ENCODE data around the gene ADAM22.

Gene ADAM22

DNA sequence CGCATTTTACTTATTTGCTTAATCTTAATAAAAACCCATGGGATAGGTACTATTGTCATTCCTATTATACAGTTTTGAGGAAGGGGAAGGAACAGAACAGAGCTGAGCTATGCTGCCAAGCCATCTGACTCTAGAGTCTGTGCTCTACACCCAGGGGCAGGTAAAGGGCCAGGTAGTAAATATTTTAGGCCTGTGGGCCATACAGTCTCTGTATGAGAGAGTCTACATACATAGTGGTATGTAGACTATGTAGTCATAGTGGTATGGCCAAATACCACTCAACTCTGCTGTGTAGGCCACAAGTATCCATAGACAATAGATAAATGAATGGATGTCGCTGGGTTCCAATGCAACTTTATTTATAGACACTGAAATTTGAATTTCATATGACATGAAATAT lies 289.2 kb downstream of the ADAM22 start:
- Histone ChIP-seq H3K9me3 (ENCODE audit: insufficient read depth, low read depth, low read length) (no peaks in the 10 kb centered on the region), H3K9ac (ENCODE audit: low read depth, low read length) (no peak overlapping the region), H3K27ac (ENCODE audit: low read length) (no peak overlapping the region), H3K27me3 (ENCODE audit: insufficient read depth, low read length) (no peaks in the 10 kb centered on the region), H3K36me3 (ENCODE audit: insufficient read depth, low read depth, low read length) (no peaks in the 10 kb centered on the region), H3K4me3 (ENCODE audit: low read length) (no peak overlapping the region), H3K4me1 (ENCODE audit: insufficient read depth, low read length) (peaks cover 10% of the 10 kb centered on the region; the same call in 1 of the 2 replicates)

DNA sequence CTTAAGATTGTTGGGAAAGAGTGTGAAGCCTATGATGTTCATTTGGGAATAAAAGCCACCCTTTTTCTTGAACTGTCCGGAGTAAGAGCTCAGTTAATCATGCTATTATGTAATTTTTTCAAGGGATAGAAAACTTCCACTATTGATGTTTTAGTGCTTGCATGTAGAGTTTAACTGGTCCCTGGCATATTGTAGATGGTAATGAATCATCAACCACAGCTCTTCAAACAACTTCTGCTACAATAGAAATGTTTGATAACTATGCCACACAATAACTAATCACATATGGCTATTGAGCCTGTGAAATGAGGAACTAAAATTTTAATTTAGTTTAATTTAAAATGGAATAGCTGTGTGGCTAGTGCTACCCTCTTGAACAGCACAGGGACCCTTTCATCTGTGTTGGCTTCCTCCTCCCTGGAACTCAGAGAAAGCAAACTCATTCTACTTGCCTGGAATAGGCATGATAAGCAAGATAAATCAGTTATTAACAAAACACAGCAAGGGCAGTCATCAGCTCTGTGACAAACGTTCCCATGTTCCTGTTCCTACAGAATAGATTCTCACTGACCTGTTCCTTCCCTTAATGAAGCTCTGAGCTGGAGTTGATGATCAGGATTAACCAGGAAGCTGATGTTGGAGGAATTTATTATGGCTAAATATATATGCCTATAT lies 290.7 kb downstream of the ADAM22 start:
- Histone ChIP-seq H3K36me3 (ENCODE audit: insufficient read depth, low read depth, low read length) (no peaks in the 10 kb centered on the region), H3K27me3 (ENCODE audit: insufficient read depth, low read length) (no peaks in the 10 kb centered on the region), H3K9me3 (ENCODE audit: insufficient read depth, low read depth, low read length) (no peaks in the 10 kb centered on the region), H3K4me1 (ENCODE audit: insufficient read depth, low read length) (peaks cover 6% of the 10 kb centered on the region; the same call in 1 of the 2 replicates), H3K4me3 (ENCODE audit: low read length) (no peak overlapping the region), H3K27ac (ENCODE audit: low read length) (no peak overlapping the region), H3K9ac (ENCODE audit: low read depth, low read length) (no peak overlapping the region)

DNA sequence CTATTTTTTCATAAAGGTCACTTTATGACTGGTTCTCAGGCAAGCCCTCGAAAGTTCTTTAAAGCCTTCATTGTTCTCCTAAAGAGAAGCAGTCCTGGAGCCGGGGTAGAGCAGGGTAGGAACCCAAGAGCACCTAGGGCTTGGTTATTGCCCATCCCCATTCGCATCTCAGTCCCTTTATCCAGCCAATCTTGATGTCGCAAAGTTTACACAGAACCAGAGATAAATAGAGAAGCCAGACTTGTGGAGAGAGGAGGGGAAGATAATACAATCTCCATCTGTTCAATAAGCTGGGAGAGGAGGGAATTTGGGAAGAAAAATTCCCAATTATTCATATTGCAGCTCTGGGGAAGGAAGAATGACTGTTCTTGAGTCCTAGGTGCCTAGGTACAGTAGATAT lies 292.1 kb downstream of the ADAM22 start:
- H3K27ac ChIP-seq (ENCODE audit: low read length) = no peak overlapping the region
- H3K4me3 ChIP-seq (ENCODE audit: low read length) = no peak overlapping the region
- no peaks in the 10 kb centered on the region for H3K27me3 ChIP-seq (ENCODE audit: insufficient read depth, low read length)
- H3K9ac ChIP-seq (ENCODE audit: low read depth, low read length) = no peak overlapping the region
- H3K36me3 ChIP-seq (ENCODE audit: insufficient read depth, low read depth, low read length) = no peaks in the 10 kb centered on the region
- no peaks in the 10 kb centered on the region for H3K4me1 ChIP-seq (ENCODE audit: insufficient read depth, low read length)
- no peaks in the 10 kb centered on the region for H3K9me3 ChIP-seq (ENCODE audit: insufficient read depth, low read depth, low read length)

DNA sequence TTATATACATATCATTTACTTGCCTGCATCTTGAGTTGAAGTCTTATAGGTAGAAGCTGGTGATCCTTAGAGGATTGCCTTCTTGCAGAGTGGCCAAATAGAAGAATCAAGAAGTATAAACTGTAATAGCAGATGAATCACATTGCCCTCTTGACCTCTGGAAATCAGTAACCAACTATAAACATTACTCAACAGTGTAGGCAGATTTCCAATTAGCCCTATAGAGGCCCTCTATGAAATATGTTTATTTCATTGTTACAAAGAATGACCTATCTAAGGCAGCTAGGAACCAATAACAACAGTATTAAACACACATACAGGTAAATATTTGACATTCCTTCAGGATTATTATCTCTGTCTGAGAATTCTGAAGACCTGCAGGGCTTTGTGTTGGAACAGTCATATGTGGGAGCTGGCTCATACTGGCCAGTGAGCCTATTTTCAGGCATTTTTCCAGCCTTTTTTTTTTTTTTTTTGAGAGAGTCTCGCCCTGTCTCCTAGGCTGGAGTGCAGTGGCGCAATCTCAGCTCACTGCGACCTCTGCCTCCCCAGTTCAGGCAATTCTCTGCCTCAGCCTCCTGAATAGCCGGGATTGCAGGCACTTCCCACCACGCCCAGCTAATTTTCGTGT lies 292.9 kb downstream of the ADAM22 start:
- H3K36me3 ChIP-seq (ENCODE audit: insufficient read depth, low read depth, low read length) = no peaks in the 10 kb centered on the region
- no peak overlapping the region for H3K27ac ChIP-seq (ENCODE audit: low read length)
- H3K4me1 ChIP-seq (ENCODE audit: insufficient read depth, low read length) = no peaks in the 10 kb centered on the region
- no peaks in the 10 kb centered on the region for H3K27me3 ChIP-seq (ENCODE audit: insufficient read depth, low read length)
- no peak overlapping the region for H3K4me3 ChIP-seq (ENCODE audit: low read length)
- H3K9me3 ChIP-seq (ENCODE audit: insufficient read depth, low read depth, low read length) = no peaks in the 10 kb centered on the region
- H3K9ac ChIP-seq (ENCODE audit: low read depth, low read length) = no peak overlapping the region

DNA sequence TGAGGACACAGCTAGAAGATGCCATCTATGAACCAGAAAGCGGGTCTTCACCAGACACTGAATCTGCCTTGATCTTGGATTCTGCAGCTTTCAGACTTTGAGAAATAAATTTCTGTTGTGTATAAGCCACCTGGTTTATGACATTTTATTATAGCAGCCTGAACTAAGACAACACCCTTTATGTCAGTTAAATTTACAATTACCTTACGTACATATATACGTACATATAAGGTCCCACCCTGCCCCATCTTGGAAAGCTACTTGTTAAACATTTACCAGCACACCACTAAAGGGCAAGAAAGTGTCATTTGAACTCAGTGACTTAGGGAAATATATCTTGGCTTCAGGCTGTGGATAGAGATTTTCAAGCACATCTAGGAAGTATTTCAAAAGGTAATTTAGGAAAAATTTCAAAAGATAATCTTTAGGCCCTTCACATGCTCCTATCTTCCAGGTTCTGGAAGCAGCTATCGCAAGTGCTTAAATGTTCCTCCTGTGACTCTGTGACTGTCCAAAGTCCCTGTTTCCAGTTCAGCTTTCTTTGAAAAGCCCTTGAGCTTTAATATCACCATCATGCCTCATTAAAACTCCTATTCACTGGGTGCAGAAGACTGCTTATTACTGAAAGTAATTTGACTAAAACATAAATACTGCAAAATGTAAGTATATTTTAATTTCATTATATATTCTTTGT lies 295.4 kb downstream of the ADAM22 start:
- no peaks in the 10 kb centered on the region for H3K27me3 ChIP-seq (ENCODE audit: insufficient read depth, low read length)
- H3K36me3 ChIP-seq (ENCODE audit: insufficient read depth, low read depth, low read length) = no peaks in the 10 kb centered on the region
- H3K9me3 ChIP-seq (ENCODE audit: insufficient read depth, low read depth, low read length) = no peaks in the 10 kb centered on the region
- H3K4me3 ChIP-seq (ENCODE audit: low read length) = no peak overlapping the region
- no peak overlapping the region for H3K9ac ChIP-seq (ENCODE audit: low read depth, low read length)
- H3K27ac ChIP-seq (ENCODE audit: low read length) = no peak overlapping the region
- H3K4me1 ChIP-seq (ENCODE audit: insufficient read depth, low read length) = no peaks in the 10 kb centered on the region

DNA sequence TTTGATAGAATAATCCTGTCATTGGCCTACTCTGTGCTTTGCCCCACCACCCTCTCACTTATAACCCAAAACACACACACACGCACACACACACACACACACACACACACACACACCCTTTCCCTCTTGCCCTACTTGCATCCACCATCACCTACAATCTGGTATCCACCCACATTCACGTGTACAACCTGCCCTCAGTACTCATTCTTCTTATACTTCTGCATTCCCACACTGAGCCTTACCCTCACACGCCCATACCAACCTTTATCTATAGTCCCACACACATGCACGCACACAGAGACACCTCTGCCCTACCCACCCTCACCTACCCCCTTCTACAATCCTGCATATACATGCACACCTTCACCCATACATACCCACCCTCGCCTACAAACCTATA lies 296.6 kb downstream of the ADAM22 start:
- H3K9me3 ChIP-seq (ENCODE audit: insufficient read depth, low read depth, low read length) = no peaks in the 10 kb centered on the region
- no peak overlapping the region for H3K27ac ChIP-seq (ENCODE audit: low read length)
- H3K36me3 ChIP-seq (ENCODE audit: insufficient read depth, low read depth, low read length) = no peaks in the 10 kb centered on the region
- no peak overlapping the region for H3K9ac ChIP-seq (ENCODE audit: low read depth, low read length)
- H3K4me3 ChIP-seq (ENCODE audit: low read length) = no peak overlapping the region
- no peaks in the 10 kb centered on the region for H3K4me1 ChIP-seq (ENCODE audit: insufficient read depth, low read length)
- H3K27me3 ChIP-seq (ENCODE audit: insufficient read depth, low read length) = no peaks in the 10 kb centered on the region

DNA sequence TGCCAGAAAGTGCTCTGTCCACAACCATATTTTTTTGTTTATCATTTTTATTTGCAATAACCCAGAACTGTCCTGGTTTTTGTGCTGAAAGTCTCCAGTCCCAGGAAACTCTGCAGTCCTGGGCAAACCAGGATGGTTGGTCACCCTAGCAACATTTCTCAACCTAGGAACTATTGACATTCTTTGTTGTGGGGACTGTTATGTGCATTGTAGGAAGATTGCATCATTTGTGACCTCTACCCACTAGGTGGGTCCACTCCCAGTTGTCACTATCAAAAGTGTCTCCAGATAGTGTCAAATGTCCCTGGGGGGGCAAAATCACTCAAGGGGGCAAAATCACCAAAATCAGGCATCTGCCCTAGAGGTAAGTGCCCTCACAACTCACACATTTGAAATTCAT lies 299.8 kb downstream of the ADAM22 start:
- no peak overlapping the region for H3K4me3 ChIP-seq (ENCODE audit: low read length)
- no peaks in the 10 kb centered on the region for H3K4me1 ChIP-seq (ENCODE audit: insufficient read depth, low read length)
- no peak overlapping the region for H3K9ac ChIP-seq (ENCODE audit: low read depth, low read length)
- H3K9me3 ChIP-seq (ENCODE audit: insufficient read depth, low read depth, low read length) = no peaks in the 10 kb centered on the region
- H3K27ac ChIP-seq (ENCODE audit: low read length) = no peak overlapping the region
- no peaks in the 10 kb centered on the region for H3K36me3 ChIP-seq (ENCODE audit: insufficient read depth, low read depth, low read length)
- no peaks in the 10 kb centered on the region for H3K27me3 ChIP-seq (ENCODE audit: insufficient read depth, low read length)

DNA sequence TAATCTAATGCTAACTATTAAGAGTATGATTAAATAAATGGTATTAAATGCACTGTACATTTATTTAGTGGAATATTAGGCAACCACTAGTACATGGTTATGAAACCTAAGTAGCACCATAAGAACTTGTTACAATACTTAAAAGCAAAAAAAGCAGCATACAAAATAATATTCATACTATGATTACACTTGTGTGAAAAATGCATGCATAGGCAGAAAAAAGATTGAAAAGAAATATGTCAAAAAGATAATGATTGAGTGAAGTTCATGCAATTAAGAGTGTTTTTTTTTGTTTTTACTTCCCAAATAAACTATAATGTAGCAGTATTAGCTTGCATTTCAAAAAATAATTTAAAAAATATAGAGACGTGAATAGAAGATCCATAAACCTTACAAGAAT lies 305.8 kb downstream of the ADAM22 start:
- H3K9me3 ChIP-seq (ENCODE audit: insufficient read depth, low read depth, low read length) = no peaks in the 10 kb centered on the region
- H3K4me1 ChIP-seq (ENCODE audit: insufficient read depth, low read length) = no peaks in the 10 kb centered on the region
- H3K36me3 ChIP-seq (ENCODE audit: insufficient read depth, low read depth, low read length) = no peaks in the 10 kb centered on the region
- H3K9ac ChIP-seq (ENCODE audit: low read depth, low read length) = no peak overlapping the region
- H3K27me3 ChIP-seq (ENCODE audit: insufficient read depth, low read length) = no peaks in the 10 kb centered on the region
- H3K4me3 ChIP-seq (ENCODE audit: low read length) = no peak overlapping the region
- H3K27ac ChIP-seq (ENCODE audit: low read length) = no peak overlapping the region

DNA sequence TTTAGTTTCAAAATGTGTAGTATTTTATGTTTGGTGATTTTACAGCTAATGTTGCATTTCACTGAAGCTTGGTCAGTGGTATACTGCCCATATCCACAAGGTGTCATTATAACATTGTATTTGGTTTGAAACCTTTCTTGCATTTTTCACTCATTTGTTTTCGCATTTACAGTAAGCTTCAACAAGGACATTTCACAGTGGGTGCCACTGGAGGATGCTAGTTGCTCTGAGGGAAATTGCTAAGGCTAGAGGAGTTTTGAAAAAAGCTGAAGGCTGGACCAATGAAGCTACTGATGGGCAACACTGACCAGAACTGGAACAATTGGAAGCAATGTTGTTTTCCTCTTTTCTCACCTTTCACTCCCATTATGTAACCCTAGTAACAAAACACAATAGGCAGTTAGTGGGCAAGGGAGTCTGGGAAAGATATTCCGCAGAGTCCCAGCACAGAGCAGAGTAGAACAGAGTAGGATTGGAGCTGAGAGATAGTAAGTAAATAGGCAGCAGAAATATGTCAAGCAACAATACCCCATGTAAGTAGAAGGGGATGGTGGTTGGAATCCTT lies 309.4 kb downstream of the ADAM22 start:
- H3K27ac ChIP-seq (ENCODE audit: low read length) = no peak overlapping the region
- H3K4me3 ChIP-seq (ENCODE audit: low read length) = no peak overlapping the region
- H3K27me3 ChIP-seq (ENCODE audit: insufficient read depth, low read length) = no peaks in the 10 kb centered on the region
- no peaks in the 10 kb centered on the region for H3K36me3 ChIP-seq (ENCODE audit: insufficient read depth, low read depth, low read length)
- H3K9ac ChIP-seq (ENCODE audit: low read depth, low read length) = no peak overlapping the region
- H3K4me1 ChIP-seq (ENCODE audit: insufficient read depth, low read length) = no peaks in the 10 kb centered on the region
- no peaks in the 10 kb centered on the region for H3K9me3 ChIP-seq (ENCODE audit: insufficient read depth, low read depth, low read length)

DNA sequence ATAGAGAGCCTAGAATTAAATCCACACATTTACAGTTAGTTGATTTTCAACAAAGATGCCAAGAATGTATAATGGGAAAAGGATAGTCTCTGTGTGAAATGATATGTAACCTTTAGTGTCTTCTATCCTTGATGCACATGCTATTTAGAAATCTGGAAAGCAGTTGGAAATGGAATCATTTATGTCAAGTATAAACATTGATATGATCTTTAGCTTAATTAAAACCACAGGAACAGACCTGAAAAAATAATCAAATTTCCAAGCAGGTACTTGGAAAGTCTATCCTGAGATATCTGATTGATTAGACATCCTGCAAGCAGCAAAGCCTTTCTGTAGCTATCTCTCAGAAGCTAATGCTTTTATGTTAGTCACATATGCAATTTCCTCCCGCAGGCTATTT lies 310.2 kb downstream of the ADAM22 start:
- Histone ChIP-seq H3K4me1 (ENCODE audit: insufficient read depth, low read length) (no peaks in the 10 kb centered on the region), H3K9ac (ENCODE audit: low read depth, low read length) (no peak overlapping the region), H3K36me3 (ENCODE audit: insufficient read depth, low read depth, low read length) (no peaks in the 10 kb centered on the region), H3K27ac (ENCODE audit: low read length) (no peak overlapping the region), H3K9me3 (ENCODE audit: insufficient read depth, low read depth, low read length) (no peaks in the 10 kb centered on the region), H3K4me3 (ENCODE audit: low read length) (no peak overlapping the region), H3K27me3 (ENCODE audit: insufficient read depth, low read length) (no peaks in the 10 kb centered on the region)

Data from iPS-20b (cell line).